ENCODE data around the gene UQCR11.

The UQCR11 gene

DNA sequence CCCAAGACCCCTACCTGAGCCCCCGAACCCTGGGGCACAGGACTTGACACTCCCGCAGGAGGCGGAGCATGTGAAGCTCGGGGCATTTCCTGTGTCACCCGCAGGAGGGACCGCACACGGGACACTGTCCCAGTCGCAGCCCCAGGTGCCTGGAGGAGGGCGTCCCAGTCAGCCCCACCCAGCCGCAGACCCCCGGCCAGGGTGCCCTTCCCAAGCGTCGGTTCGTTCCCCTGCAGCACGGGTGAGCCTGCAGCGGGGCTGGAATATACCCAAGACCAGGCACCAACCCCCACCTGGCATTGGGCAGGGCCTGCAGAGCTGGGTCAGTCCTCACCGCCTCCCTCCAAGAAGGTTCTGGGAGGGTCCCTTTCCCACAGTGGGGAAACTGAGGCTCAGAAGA lies 25.5 kb upstream of the UQCR11 start:
- TF ChIP-seq EGR1 (IDR thresholded peaks at IDR 0.05), result no peak
- no peak for TF ChIP-seq TEAD4 (IDR thresholded peaks at IDR 0.05)
- TF ChIP-seq TAF1 (IDR thresholded peaks at IDR 0.05; ENCODE audit: low read depth), result no peak
- TF ChIP-seq FOXM1 (IDR thresholded peaks at IDR 0.05; ENCODE audit: borderline replicate concordance, low read depth), result no peak
- no peak for TF ChIP-seq USF1 (IDR thresholded peaks at IDR 0.05)
- TF ChIP-seq YY1 (IDR thresholded peaks at IDR 0.05; ENCODE audit: low read depth), result no peak
- TF ChIP-seq TCF12 (IDR thresholded peaks at IDR 0.05; ENCODE audit: low read depth), result no peak
- TF ChIP-seq NFIC (IDR thresholded peaks at IDR 0.05), result no peak
- TF ChIP-seq CREB1 (IDR thresholded peaks at IDR 0.05; ENCODE audit: low read depth), result no peak
- TF ChIP-seq CEBPB (IDR thresholded peaks at IDR 0.05), result no peak
- TF ChIP-seq MAX (IDR thresholded peaks at IDR 0.05), result no peak
- no peak for TF ChIP-seq RAD21 (IDR thresholded peaks at IDR 0.05; ENCODE audit: low read depth)
- TF ChIP-seq, protein P1, sequence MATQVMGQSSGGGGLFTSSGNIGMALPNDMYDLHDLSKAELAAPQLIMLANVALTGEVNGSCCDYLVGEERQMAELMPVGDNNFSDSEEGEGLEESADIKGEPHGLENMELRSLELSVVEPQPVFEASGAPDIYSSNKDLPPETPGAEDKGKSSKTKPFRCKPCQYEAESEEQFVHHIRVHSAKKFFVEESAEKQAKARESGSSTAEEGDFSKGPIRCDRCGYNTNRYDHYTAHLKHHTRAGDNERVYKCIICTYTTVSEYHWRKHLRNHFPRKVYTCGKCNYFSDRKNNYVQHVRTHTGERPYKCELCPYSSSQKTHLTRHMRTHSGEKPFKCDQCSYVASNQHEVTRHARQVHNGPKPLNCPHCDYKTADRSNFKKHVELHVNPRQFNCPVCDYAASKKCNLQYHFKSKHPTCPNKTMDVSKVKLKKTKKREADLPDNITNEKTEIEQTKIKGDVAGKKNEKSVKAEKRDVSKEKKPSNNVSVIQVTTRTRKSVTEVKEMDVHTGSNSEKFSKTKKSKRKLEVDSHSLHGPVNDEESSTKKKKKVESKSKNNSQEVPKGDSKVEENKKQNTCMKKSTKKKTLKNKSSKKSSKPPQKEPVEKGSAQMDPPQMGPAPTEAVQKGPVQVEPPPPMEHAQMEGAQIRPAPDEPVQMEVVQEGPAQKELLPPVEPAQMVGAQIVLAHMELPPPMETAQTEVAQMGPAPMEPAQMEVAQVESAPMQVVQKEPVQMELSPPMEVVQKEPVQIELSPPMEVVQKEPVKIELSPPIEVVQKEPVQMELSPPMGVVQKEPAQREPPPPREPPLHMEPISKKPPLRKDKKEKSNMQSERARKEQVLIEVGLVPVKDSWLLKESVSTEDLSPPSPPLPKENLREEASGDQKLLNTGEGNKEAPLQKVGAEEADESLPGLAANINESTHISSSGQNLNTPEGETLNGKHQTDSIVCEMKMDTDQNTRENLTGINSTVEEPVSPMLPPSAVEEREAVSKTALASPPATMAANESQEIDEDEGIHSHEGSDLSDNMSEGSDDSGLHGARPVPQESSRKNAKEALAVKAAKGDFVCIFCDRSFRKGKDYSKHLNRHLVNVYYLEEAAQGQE (IDR thresholded peaks at IDR 0.05; ENCODE audit: low read depth), result no peak
- no peak for TF ChIP-seq ZBTB7A (IDR thresholded peaks at IDR 0.05; ENCODE audit: low read depth)
- TF ChIP-seq EP300 (IDR thresholded peaks at IDR 0.05; ENCODE audit: borderline replicate concordance), result no peak

- TF ChIP-seq TEAD4 (IDR thresholded peaks at IDR 0.05) (no peak), USF1 (IDR thresholded peaks at IDR 0.05) (no peak), CREB1 (IDR thresholded peaks at IDR 0.05; ENCODE audit: low read depth) (no peak), RAD21 (IDR thresholded peaks at IDR 0.05; ENCODE audit: low read depth) (no peak), MAX (IDR thresholded peaks at IDR 0.05) (no peak), TAF1 (IDR thresholded peaks at IDR 0.05; ENCODE audit: low read depth) (no peak), ZBTB7A (IDR thresholded peaks at IDR 0.05; ENCODE audit: low read depth) (no peak), FOXM1 (IDR thresholded peaks at IDR 0.05; ENCODE audit: borderline replicate concordance, low read depth) (no peak), YY1 (IDR thresholded peaks at IDR 0.05; ENCODE audit: low read depth) (no peak)
These were observed 24.8 kb upstream of the UQCR11 start for GRCh38 chr19:1630012-1630411.

GRCh38 chr19:1629256-1629808 lies 24.1 kb upstream of the UQCR11 start:
- no peak for TF ChIP-seq EP300 (IDR thresholded peaks at IDR 0.05; ENCODE audit: borderline replicate concordance)
- no peak for TF ChIP-seq CEBPB (IDR thresholded peaks at IDR 0.05)
- TF ChIP-seq, protein P1 (IDR thresholded peaks at IDR 0.05; ENCODE audit: low read depth), result no peak
- TF ChIP-seq MAX (IDR thresholded peaks at IDR 0.05), result no peak
- no peak for TF ChIP-seq EGR1 (IDR thresholded peaks at IDR 0.05)
- TF ChIP-seq YY1 (IDR thresholded peaks at IDR 0.05; ENCODE audit: low read depth), result no peak
- TF ChIP-seq RAD21 (IDR thresholded peaks at IDR 0.05; ENCODE audit: low read depth), result no peak
- no peak for TF ChIP-seq TEAD4 (IDR thresholded peaks at IDR 0.05)
- no peak for TF ChIP-seq NFIC (IDR thresholded peaks at IDR 0.05)
- TF ChIP-seq ZBTB7A (IDR thresholded peaks at IDR 0.05; ENCODE audit: low read depth), result no peak

DNA sequence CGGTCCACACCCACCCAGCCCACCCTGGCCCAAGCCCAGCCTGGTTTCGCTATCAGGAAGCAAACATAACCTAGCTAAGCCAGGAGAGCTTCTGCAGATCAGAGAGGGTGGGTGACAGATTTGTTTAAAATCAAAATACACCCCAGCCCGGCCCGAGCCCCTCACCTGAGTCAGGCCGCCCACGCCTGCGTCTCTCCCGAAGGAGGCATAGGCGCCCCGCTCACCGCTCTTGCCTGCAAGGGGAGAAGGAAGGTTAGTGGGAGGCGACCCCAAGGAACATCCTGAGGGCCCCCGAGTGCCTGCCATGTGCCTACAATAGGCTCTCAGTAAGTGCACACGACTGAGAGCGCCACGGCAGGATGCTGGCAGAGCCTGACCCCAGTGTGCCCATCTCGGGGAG lies 21.9 kb upstream of the UQCR11 start:
- TF ChIP-seq TCF12 (IDR thresholded peaks at IDR 0.05; ENCODE audit: low read depth) (no peak), ZBTB7A (IDR thresholded peaks at IDR 0.05; ENCODE audit: low read depth) (no peak), FOXM1 (IDR thresholded peaks at IDR 0.05; ENCODE audit: borderline replicate concordance, low read depth) (no peak), USF1 (IDR thresholded peaks at IDR 0.05) (no peak), NFIC (IDR thresholded peaks at IDR 0.05) (no peak), CEBPB (IDR thresholded peaks at IDR 0.05) (no peak), TEAD4 (IDR thresholded peaks at IDR 0.05) (no peak), YY1 (IDR thresholded peaks at IDR 0.05; ENCODE audit: low read depth) (no peak), CREB1 (IDR thresholded peaks at IDR 0.05; ENCODE audit: low read depth) (no peak), EP300 (IDR thresholded peaks at IDR 0.05; ENCODE audit: borderline replicate concordance) (no peak), TAF1 (IDR thresholded peaks at IDR 0.05; ENCODE audit: low read depth) (no peak), EGR1 (IDR thresholded peaks at IDR 0.05) (no peak), MAX (IDR thresholded peaks at IDR 0.05) (no peak)
- TF ChIP-seq, protein P1 (IDR thresholded peaks at IDR 0.05; ENCODE audit: low read depth), result no peak
